Endothelial cell of umbilical vein (primary cell): ENCODE data around the gene DACT2.

Source experiments
- CTCF ChIP-seq, 2 donors: IDR thresholded peaks; 1 replicate in 1 of 2; 2 replicates in 1 of 2; pipeline ENCODE4 v1.5.1; 2011; ENCODE audit warnings: low read length in 2 of 2, mild to moderate bottlenecking in 2 of 2, moderate library complexity in 2 of 2, control low read depth in 1 of 2, inconsistent platforms in 1 of 2, low read depth in 1 of 2; ENCODE audit not compliant: insufficient read depth in 1 of 2; ENCODE audit errors: extremely low read depth in 1 of 2
- EZH2 ChIP-seq: IDR thresholded peaks from 2 replicates; pipeline ENCODE4 v1.6.1; 2012; ENCODE audit warnings: borderline replicate concordance, low read depth, mild to moderate bottlenecking, moderate library complexity, low read length, inconsistent platforms; ENCODE audit not compliant: severe bottlenecking
- FOS ChIP-seq: IDR thresholded peaks from 2 replicates; pipeline ENCODE4 v1.6.1; 2011; ENCODE audit warnings: mild to moderate bottlenecking, low read length, moderate library complexity, borderline replicate concordance; ENCODE audit not compliant: insufficient read depth
- MAX ChIP-seq: IDR thresholded peaks from 2 replicates; pipeline ENCODE4 v1.6.1; 2011; ENCODE audit not compliant: insufficient read depth, insufficient read length
- POLR2A ChIP-seq: IDR thresholded peaks from 2 replicates; pipeline ENCODE4 v1.6.1; 2012; ENCODE audit warnings: low read depth, mild to moderate bottlenecking, control low read depth, low read length
- POLR2AphosphoS5 ChIP-seq: IDR thresholded peaks from 2 replicates; pipeline ENCODE4 v1.6.1; 2012; ENCODE audit warnings: low read depth, mild to moderate bottlenecking, control low read depth, low read length, moderate library complexity; ENCODE audit not compliant: insufficient read depth

GRCh38 chr6:168338777-168339176, 19.2 kb upstream of the DACT2 start:
- no peak for TF ChIP-seq CTCF (IDR thresholded peaks at IDR 0.05; ENCODE audit: extremely low read depth in 1 of 2, insufficient read depth in 1 of 2, low read depth in 1 of 2, low read length in 2 of 2)
- TF ChIP-seq POLR2A, result no peak
- no peak for TF ChIP-seq POLR2AphosphoS5
- TF ChIP-seq FOS, result no peak
- no peak for TF ChIP-seq MAX
- no peak for TF ChIP-seq EZH2
